HPDE6-E6E7 (cell line): Measurements from ENCODE around the gene SDS.

Experiments
- DNase-seq: peaks from one replicate; pipeline ENCODE4 v3.0.0; 2011; ENCODE audit warnings: missing footprints; ENCODE audit errors: extremely low spot score

SDS gene

GRCh38 chr12:113347107-113347506 lies 56.6 kb downstream of the SDS start:
- no peak for DNase-seq

DNA sequence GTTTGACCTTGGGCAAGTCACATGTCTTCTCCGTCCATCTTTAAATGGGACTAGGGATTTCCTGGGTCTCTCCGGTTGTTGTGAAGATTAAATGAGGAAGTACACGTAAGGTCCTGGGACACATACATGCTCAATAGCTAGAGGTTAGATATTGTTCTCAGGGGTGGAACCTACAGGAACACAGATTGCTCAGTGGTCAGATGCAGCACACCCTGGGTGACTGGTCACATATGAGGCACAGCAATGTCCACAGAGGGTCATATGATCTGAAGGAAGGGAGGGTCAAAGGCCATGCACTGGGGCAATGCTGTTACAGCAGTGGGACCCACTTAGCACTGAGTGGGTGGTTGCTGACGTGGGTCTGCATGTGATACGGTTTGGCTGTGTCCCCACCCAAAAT lies 57.3 kb downstream of the SDS start:
- DNase-seq, result no peak

GRCh38 chr12:113345318-113345717 lies 58.4 kb downstream of the SDS start:
- no peak for DNase-seq
